Measurements from ENCODE around the gene SULF2. TPM values are rescaled to one million over a fixed set of nuclear protein-coding genes. Genes with fewer than 3 reads are reported as not detected.

The SULF2 gene
- total RNA-seq, 1 experiment from 2014 or later = 0.69 TPM

- CTCF ChIA-PET = no interaction called here
- no peak overlapping the region for H3K4me3 ChIP-seq (ENCODE audit: low read depth, low read length, poor library complexity, severe bottlenecking)
- H3K27me3 ChIP-seq (replicated peaks; ENCODE audit: insufficient read depth, low read depth, low read length, poor library complexity) = no peaks in the 10 kb centered on the region
- H3K4me1 ChIP-seq (ENCODE audit: insufficient read depth, low read length, poor library complexity, severe bottlenecking) = peaks cover 9% of the 10 kb centered on the region
- H3K27ac ChIP-seq (ENCODE audit: low read depth, low read length, poor library complexity, severe bottlenecking) = no peak overlapping the region
- no TSS peak for BruUV-seq (replicated peaks)
- POLR2A ChIA-PET (ENCODE audit: low non-redundant PET) = no interaction called here
- H3K36me3 ChIP-seq (ENCODE audit: insufficient read depth, low read length, poor library complexity, severe bottlenecking) = peaks cover 9% of the 10 kb centered on the region
- no peak for DNase-seq (ENCODE audit: low spot score)
- intact Hi-C loops (cut with micrococcal nuclease; ENCODE audit: unreplicated experiment) = no loop called here
- TF ChIP-seq EZH2 (IDR thresholded peaks at IDR 0.05; ENCODE audit: borderline replicate concordance, low read depth, low read length, poor library complexity, severe bottlenecking) (no peak), CTCF (conservative IDR thresholded peaks at IDR 0.05; ENCODE audit: low read depth, low read length) (no peak)
- no peaks in the 10 kb centered on the region for H3K9me3 ChIP-seq (ENCODE audit: low read depth, low read length, poor library complexity, severe bottlenecking)
These were observed 129.0 kb downstream of the SULF2 start for GRCh38 chr20:47656318-47656717.

- ChIA-PET CTCF (interaction anchor here (0.7 kb wide), 1 partner anchor 160 kb away, joined by 4 read pairs; no protein-coding TSS in a partner anchor), POLR2A (ENCODE audit: low non-redundant PET) (no interaction called here)
- intact Hi-C loops (cut with micrococcal nuclease; ENCODE audit: unreplicated experiment) = no loop called here
- no peaks in the 10 kb centered on the region for H3K9me3 ChIP-seq (ENCODE audit: low read depth, low read length, poor library complexity, severe bottlenecking)
- peaks cover 9% of the 10 kb centered on the region for H3K4me1 ChIP-seq (ENCODE audit: insufficient read depth, low read length, poor library complexity, severe bottlenecking)
- H3K27ac ChIP-seq (ENCODE audit: low read depth, low read length, poor library complexity, severe bottlenecking) = no peak overlapping the region
- H3K36me3 ChIP-seq (ENCODE audit: insufficient read depth, low read length, poor library complexity, severe bottlenecking) = peaks cover 9% of the 10 kb centered on the region
- no TSS peak for BruUV-seq (replicated peaks)
- TF ChIP-seq CTCF (conservative IDR thresholded peaks at IDR 0.05; ENCODE audit: low read depth, low read length) (no peak), EZH2 (IDR thresholded peaks at IDR 0.05; ENCODE audit: borderline replicate concordance, low read depth, low read length, poor library complexity, severe bottlenecking) (no peak)
- H3K27me3 ChIP-seq (replicated peaks; ENCODE audit: insufficient read depth, low read depth, low read length, poor library complexity) = no peaks in the 10 kb centered on the region
- H3K4me3 ChIP-seq (ENCODE audit: low read depth, low read length, poor library complexity, severe bottlenecking) = no peak overlapping the region
- no peak for DNase-seq (ENCODE audit: low spot score)
These were observed 129.6 kb downstream of the SULF2 start for GRCh38 chr20:47655635-47656034.

- Histone ChIP-seq H3K4me3 (ENCODE audit: low read depth, low read length, poor library complexity, severe bottlenecking) (no peak overlapping the region), H3K27me3 (replicated peaks; ENCODE audit: insufficient read depth, low read depth, low read length, poor library complexity) (no peaks in the 10 kb centered on the region), H3K27ac (ENCODE audit: low read depth, low read length, poor library complexity, severe bottlenecking) (no peak overlapping the region), H3K9me3 (ENCODE audit: low read depth, low read length, poor library complexity, severe bottlenecking) (no peaks in the 10 kb centered on the region), H3K4me1 (ENCODE audit: insufficient read depth, low read length, poor library complexity, severe bottlenecking) (peaks cover 9% of the 10 kb centered on the region), H3K36me3 (ENCODE audit: insufficient read depth, low read length, poor library complexity, severe bottlenecking) (peaks cover 9% of the 10 kb centered on the region)
- ChIA-PET CTCF (no interaction called here), POLR2A (ENCODE audit: low non-redundant PET) (no interaction called here)
- no TSS peak for BruUV-seq (replicated peaks)
- no peak for DNase-seq (ENCODE audit: low spot score)
- TF ChIP-seq CTCF (conservative IDR thresholded peaks at IDR 0.05; ENCODE audit: low read depth, low read length) = no peak
- no peak for TF ChIP-seq EZH2 (IDR thresholded peaks at IDR 0.05; ENCODE audit: borderline replicate concordance, low read depth, low read length, poor library complexity, severe bottlenecking)
- intact Hi-C loops (cut with micrococcal nuclease; ENCODE audit: unreplicated experiment) = no loop called here
These were observed 130.9 kb downstream of the SULF2 start for GRCh38 chr20:47654370-47654769.
